GM06990 (cell line): Measurements from ENCODE around the gene UFD1.

Experiments used
- DNase-seq: peaks from one replicate; pipeline ENCODE4 v3.0.0-alpha.2; 2011; ENCODE audit not compliant: insufficient read length; ENCODE audit errors: extremely low read depth
- H3K27me3 ChIP-seq: replicated peaks from 2 replicates; pipeline ENCODE4 v1.6.0; 2011; ENCODE audit warnings: low read length; ENCODE audit not compliant: control insufficient read depth, insufficient read depth
- H3K36me3 ChIP-seq: 2 replicates; pipeline ENCODE4 v1.5.1; 2011; ENCODE audit warnings: low read length; ENCODE audit not compliant: control insufficient read depth, insufficient read depth
- H3K4me3 ChIP-seq: replicated peaks from 2 replicates; pipeline ENCODE4 v1.5.1; 2011; ENCODE audit warnings: low read depth, mild to moderate bottlenecking, control low read depth, low read length
- TF ChIP-seq, protein P1 (sequence below): IDR thresholded peaks from 2 replicates; pipeline ENCODE4 v1.5.1; 2011; ENCODE audit warnings: low read length, control low read depth, mild to moderate bottlenecking, inconsistent platforms; ENCODE audit not compliant: insufficient read depth, poor library complexity, severe bottlenecking

The UFD1 gene

GRCh38 chr22:19522190-19522880 lies 43.3 kb upstream of the UFD1 start:
- no peak for DNase-seq
- TF ChIP-seq, protein P1, sequence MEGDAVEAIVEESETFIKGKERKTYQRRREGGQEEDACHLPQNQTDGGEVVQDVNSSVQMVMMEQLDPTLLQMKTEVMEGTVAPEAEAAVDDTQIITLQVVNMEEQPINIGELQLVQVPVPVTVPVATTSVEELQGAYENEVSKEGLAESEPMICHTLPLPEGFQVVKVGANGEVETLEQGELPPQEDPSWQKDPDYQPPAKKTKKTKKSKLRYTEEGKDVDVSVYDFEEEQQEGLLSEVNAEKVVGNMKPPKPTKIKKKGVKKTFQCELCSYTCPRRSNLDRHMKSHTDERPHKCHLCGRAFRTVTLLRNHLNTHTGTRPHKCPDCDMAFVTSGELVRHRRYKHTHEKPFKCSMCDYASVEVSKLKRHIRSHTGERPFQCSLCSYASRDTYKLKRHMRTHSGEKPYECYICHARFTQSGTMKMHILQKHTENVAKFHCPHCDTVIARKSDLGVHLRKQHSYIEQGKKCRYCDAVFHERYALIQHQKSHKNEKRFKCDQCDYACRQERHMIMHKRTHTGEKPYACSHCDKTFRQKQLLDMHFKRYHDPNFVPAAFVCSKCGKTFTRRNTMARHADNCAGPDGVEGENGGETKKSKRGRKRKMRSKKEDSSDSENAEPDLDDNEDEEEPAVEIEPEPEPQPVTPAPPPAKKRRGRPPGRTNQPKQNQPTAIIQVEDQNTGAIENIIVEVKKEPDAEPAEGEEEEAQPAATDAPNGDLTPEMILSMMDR: no peak
- Histone ChIP-seq H3K4me3 (no peak overlapping the region), H3K36me3 (peaks cover 4% of the 10 kb centered on the region), H3K27me3 (no peaks in the 10 kb centered on the region; the same call in 1 of the 2 replicates)

GRCh38 chr22:19520566-19521305 lies 41.7 kb upstream of the UFD1 start:
- Histone ChIP-seq H3K4me3 (no peak overlapping the region), H3K27me3 (no peaks in the 10 kb centered on the region; the same call in 1 of the 2 replicates), H3K36me3 (peaks cover 6% of the 10 kb centered on the region)
- DNase-seq: no peak
- TF ChIP-seq, protein P1: no peak

DNA sequence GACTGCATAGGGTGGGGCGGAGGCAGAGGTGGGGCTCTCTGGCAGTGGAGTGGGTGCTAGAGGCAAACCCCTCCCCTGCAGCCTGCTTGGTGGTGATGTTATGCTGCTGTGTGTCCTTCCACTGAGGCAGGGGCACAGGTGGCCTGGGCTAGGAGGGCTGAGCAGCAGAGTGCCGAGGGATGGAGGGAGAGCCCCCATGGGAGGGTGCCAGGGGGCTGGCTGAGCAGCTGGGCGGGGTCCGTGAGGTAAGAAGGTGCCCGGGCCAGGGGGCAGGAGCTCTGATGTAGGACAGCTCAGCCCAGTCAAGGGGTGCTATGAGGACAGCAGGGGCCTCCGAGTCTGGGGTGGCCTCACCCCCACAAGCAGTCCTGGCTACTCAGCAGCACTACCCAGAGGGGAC lies 41.0 kb upstream of the UFD1 start:
- TF ChIP-seq, protein P1: no peak
- peaks cover 6% of the 10 kb centered on the region for H3K36me3 ChIP-seq
- H3K4me3 ChIP-seq: no peak overlapping the region
- no peaks in the 10 kb centered on the region; the same call in 1 of the 2 replicates for H3K27me3 ChIP-seq
- no peak for DNase-seq

DNA sequence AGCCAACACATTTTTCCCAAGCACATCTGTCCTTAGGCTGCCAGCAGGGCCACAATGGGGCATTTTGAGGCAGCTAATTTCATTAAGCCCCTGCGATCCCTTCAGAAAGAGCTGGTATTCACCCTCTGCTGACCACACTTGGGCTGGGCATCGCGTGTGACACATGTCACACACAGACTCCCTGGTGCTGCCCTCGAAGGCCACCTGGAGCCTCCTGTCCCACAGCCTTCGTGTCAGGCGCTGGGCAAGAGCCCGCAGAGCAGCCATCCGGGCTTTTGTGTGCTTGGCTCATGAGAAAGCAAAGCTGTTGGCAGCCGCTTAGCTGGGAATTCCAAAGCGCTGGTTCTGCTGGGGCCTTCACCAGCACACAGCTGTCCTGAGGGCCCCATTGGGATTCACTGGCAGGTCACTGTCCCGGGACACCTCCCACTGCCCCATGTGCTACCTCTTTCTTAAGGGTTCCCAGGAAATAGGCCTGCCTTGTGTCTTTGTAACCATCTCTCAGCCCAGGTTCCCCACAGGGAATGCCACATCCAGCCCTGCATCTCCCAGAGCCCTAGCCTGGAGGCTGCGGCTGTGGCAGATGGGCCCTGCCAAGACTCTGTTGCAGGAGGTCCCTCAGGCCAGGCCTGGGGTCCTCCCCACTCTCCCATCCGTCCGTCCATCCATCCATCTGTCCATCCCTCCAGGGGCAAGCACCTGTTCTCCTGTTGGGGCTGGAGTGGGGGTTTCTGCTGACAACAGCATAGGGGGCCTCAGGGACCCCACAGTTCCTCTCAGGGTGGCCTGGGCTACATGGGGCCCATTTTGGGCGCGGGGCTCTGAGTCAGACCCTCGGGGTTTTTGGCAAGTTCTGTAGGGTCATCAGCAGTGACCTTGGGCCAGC lies 40.3 kb upstream of the UFD1 start:
- H3K36me3 ChIP-seq: peaks cover 6% of the 10 kb centered on the region
- DNase-seq: no peak
- no peak overlapping the region for H3K4me3 ChIP-seq
- TF ChIP-seq, protein P1: no peak
- H3K27me3 ChIP-seq: no peaks in the 10 kb centered on the region; the same call in 1 of the 2 replicates

- Histone ChIP-seq H3K27me3 (no peaks in the 10 kb centered on the region; the same call in 1 of the 2 replicates), H3K36me3 (peaks cover 8% of the 10 kb centered on the region), H3K4me3 (no peak overlapping the region)
- DNase-seq: no peak
- TF ChIP-seq, protein P1: no peak
These were observed 39.6 kb upstream of the UFD1 start for GRCh38 chr22:19518635-19519034.
